Testis (tissue), 3 donors: ENCODE results near the gene PTPRD. TPM values are rescaled to one million over a fixed set of nuclear protein-coding genes. Genes with fewer than 3 reads are reported as not detected.

Experiments
- DNase-seq: peaks from one replicate; pipeline ENCODE4 v3.0.0-alpha.2; 2019
- H3K27ac ChIP-seq, 2 donors: fragments of 200-600 bp; sonication (generic); one replicate each; pipeline ENCODE4 v1.5.1; 2019
- H3K27me3 ChIP-seq: fragments of 200-600 bp; sonication (generic); one replicate; pipeline ENCODE4 v1.5.1; 2019
- H3K36me3 ChIP-seq: fragments of 200-600 bp; sonication (generic); one replicate; pipeline ENCODE4 v1.5.1; 2017; ENCODE audit warnings: low read depth; ENCODE audit errors: missing control alignments
- H3K4me1 ChIP-seq: fragments of 200-600 bp; sonication (generic); one replicate; pipeline ENCODE4 v1.5.1; 2019
- H3K4me3 ChIP-seq, 2 donors: fragments of 200-600 bp; sonication (generic); one replicate each; pipeline ENCODE4 v1.5.1; 2017 to 2019
- H3K9me3 ChIP-seq: fragments of 200-600 bp; sonication (generic); one replicate; pipeline ENCODE4 v1.5.1; 2017
- POLR2A ChIP-seq: fragments of 450-650 bp; IDR thresholded peaks from one replicate; pipeline ENCODE4 v1.6.1; 2017; ENCODE audit warnings: antibody characterized with exemption, mild to moderate bottlenecking, moderate library complexity
- WGBS, 2 donors: methylation state at CpG; one replicate each; pipeline ENCODE4 v1.1.5; 2018; 5-methylcytosine and 5-hydroxymethylcytosine counted together
- intact Hi-C: fragments of 100-400 bp; cut with DNase I; formaldehyde crosslinking; loops from one replicate; pipeline ENCODE4 v1.15.1; 2023; ENCODE audit warnings: low total_unique reads
- polyA plus RNA-seq: library from polyadenylated mRNA; stranded (reverse); fragments of 350-450 nt; fragmentation: Illumina TruSeq; extraction: RNeasy Lipid Tissue Mini Kit (QIAGEN cat#74804); gene quantifications from one replicate; pipeline ENCODE4 v1.2.3, GENCODE V29; 2014; ENCODE audit warnings: low read depth, low replicate concordance; ENCODE audit not compliant: insufficient read depth
- total RNA-seq, 2 donors: library from RNA; depleted of rRNA; stranded (reverse); fragments of >200 nt; gene quantifications; one replicate each; pipeline ENCODE4 v1.2.3, GENCODE V29; 2016
- TF ChIP-seq, protein P1 (sequence below), 3 experiments: fragments of 450-650 bp in 2 of 3; fragments of 200-600 bp in 1 of 3; sonication (generic) in 1 of 3; IDR thresholded peaks; one replicate each; pipeline ENCODE4 v1.5.1; 2016 to 2019; ENCODE audit warnings: antibody characterized with exemption in 3 of 3, mild to moderate bottlenecking in 2 of 3, moderate library complexity in 1 of 3

PTPRD gene
- total and polyA plus RNA-seq, 3 donors from 2014 or later = 15.4 to 33.6 (median 32.5) TPM

DNA sequence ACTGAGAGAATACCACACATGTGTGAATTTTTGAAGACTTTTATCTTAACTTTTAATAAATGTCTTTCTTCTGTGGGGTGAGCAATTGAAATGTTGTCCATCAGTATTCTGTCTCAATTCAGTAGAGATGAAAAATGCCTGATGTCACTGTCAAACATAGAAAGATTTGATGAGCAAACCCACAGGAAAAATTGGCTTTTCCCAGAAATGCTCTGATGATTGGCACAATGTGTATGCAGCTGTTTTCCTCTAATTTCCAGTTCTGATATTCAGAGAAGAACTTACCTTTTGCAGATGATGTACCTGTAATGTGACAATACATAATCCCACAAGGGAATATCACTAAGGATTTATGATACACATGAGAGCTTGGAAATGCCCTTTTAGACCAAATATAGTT, 340.0 kb downstream of the PTPRD start:
- no peak for DNase-seq
- no peak overlapping the region for H3K27ac ChIP-seq
- H3K4me1 ChIP-seq = no peaks in the 10 kb centered on the region
- no peak overlapping the region for H3K4me3 ChIP-seq
- H3K9me3 ChIP-seq = no peaks in the 10 kb centered on the region
- H3K36me3 ChIP-seq = no peaks in the 10 kb centered on the region
- intact Hi-C loops = no loop called here
- H3K27me3 ChIP-seq = no peaks in the 10 kb centered on the region
- TF ChIP-seq, protein P1, sequence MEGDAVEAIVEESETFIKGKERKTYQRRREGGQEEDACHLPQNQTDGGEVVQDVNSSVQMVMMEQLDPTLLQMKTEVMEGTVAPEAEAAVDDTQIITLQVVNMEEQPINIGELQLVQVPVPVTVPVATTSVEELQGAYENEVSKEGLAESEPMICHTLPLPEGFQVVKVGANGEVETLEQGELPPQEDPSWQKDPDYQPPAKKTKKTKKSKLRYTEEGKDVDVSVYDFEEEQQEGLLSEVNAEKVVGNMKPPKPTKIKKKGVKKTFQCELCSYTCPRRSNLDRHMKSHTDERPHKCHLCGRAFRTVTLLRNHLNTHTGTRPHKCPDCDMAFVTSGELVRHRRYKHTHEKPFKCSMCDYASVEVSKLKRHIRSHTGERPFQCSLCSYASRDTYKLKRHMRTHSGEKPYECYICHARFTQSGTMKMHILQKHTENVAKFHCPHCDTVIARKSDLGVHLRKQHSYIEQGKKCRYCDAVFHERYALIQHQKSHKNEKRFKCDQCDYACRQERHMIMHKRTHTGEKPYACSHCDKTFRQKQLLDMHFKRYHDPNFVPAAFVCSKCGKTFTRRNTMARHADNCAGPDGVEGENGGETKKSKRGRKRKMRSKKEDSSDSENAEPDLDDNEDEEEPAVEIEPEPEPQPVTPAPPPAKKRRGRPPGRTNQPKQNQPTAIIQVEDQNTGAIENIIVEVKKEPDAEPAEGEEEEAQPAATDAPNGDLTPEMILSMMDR (IDR thresholded peaks at IDR 0.05) = no peak
- no peak for TF ChIP-seq POLR2A

DNA sequence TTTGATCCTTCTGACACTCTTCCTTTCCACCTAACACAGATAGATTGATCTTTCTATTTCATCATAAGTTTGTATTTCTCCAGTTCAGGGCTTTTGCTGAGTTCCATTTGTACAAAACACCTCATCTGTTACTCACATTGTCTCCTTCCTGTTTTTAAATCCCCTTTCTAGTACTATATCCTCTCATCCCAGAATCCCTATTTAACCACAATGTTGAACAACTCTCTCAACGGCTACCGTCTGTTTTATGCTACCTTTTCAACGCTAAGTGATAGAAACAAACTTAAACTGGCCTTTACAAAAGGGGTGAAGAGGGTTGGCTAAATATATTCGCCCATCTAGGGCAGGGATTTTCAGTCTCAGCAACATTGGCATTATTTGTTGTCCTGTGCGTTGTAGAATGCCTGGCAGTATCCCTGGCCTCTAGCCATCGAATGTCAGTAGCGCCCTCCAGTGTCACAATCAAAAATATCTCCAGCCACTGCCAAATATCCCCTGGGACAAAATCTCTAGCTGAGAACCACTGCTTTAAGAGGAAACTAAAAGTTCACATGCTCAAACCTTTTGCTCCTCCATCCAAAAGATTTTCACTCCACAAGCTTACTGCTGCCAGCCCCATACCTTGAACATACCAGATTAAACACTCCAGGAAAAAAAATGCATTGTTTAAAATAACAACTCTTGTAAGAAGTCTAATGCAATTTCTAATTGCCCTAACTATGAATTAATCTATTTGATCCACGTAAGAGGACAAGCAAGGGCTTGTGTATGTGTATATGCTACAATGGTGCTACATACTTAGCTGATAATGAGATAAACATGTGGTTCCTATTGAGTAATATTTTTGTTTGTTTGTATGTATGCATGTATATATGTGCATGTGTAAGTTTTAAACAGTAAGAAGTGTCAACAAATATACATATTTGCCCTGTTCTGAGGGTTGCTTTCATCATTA, 344.0 kb downstream of the PTPRD start:
- intact Hi-C loops = no loop called here
- WGBS, 2 donors = 34 to 37% methylated on average over 8 of the region's 8 CpGs
- Histone ChIP-seq H3K4me3 (no peak overlapping the region), H3K9me3 (no peaks in the 10 kb centered on the region), H3K27ac (no peak overlapping the region), H3K27me3 (no peaks in the 10 kb centered on the region), H3K36me3 (no peaks in the 10 kb centered on the region), H3K4me1 (no peaks in the 10 kb centered on the region)
- peak; percentile 52 for DNase-seq
- no peak for TF ChIP-seq POLR2A
- TF ChIP-seq, protein P1 (IDR thresholded peaks at IDR 0.05) = peak in 1 of 3 experiments; percentile 12

DNA sequence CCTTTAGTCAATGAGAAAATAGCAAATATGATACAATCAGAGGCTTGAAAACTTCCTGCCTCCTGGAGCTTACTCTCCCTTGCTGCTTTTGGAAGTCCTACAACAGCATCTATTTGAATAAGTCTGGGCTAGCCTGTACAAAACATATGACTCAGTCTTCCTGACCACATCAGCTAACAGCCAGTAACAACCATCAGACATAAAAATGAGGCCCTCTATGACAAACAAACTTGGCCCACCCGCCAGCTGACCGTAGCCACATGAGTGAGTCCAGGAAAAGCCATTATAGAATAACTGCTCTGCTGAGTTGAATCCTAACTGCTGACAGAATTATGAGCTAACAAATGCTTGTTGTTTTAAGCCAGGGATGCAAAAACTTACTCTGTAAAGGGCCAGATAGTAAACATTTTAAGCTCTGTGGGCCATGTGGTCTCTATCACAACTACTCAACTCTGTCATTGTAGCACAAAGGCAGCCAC, 347.6 kb downstream of the PTPRD start:
- Histone ChIP-seq H3K27ac (no peak overlapping the region), H3K27me3 (no peaks in the 10 kb centered on the region), H3K4me1 (no peaks in the 10 kb centered on the region), H3K4me3 (no peak overlapping the region), H3K36me3 (no peaks in the 10 kb centered on the region), H3K9me3 (no peaks in the 10 kb centered on the region)
- intact Hi-C loops = no loop called here
- WGBS, 2 donors = 63 to 85% methylated on average over 2 of the region's 2 CpGs
- TF ChIP-seq, protein P1 (IDR thresholded peaks at IDR 0.05) = no peak
- no peak for TF ChIP-seq POLR2A
- no peak for DNase-seq

DNA sequence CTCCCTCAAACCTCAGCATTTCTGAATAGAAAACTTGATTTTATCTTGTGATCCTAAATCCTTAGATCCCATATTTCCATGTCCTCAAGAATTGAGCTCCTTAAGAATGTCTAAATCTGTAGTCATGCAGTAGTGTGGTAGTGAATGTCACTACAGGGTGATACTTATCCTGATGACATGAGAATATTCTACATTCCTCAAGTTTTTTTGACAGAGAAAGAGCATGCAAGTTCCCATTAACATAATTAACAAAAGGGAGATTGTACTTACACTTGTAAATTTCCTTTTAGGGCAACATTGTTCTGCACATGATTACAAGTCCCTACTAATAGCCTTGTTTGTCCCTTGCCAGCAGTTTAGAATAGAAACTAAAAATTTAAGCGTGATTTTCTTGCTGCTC, 352.3 kb downstream of the PTPRD start:
- no peaks in the 10 kb centered on the region for H3K9me3 ChIP-seq
- intact Hi-C loops = no loop called here
- H3K4me1 ChIP-seq = no peaks in the 10 kb centered on the region
- no peak for DNase-seq
- H3K4me3 ChIP-seq = no peak overlapping the region
- WGBS, 2 donors = 83 to 90% methylated on average over 1 of the region's 1 CpG
- H3K27me3 ChIP-seq = no peaks in the 10 kb centered on the region
- no peak overlapping the region for H3K27ac ChIP-seq
- TF ChIP-seq, protein P1 (IDR thresholded peaks at IDR 0.05) = no peak
- TF ChIP-seq POLR2A = no peak
- no peaks in the 10 kb centered on the region for H3K36me3 ChIP-seq
